Measurements from ENCODE around the gene SMAD3. TPM values are rescaled to one million over a fixed set of nuclear protein-coding genes. Genes with fewer than 3 reads are reported as not detected.

SMAD3 gene
- total RNA-seq, 1 experiment from 2014 or later = 89.2 TPM

DNA sequence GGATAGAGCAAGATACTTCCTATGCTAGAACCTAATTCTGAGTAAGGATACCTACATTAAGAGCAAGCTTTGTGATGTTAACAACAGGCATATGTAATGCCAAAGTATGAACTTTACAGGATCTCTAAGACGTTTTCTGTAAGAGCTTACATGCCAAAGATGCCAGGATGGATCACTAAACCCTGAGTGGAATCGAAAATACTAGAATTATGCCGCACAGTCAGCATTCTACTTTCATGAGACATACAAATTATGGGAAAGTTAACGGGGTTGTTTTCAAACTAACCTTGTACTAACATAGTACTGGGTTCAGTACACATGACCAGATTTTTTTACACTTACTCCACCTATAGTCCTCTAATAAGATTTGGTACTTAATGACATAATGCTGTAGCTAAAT, 134.0 kb downstream of the SMAD3 start:
- H3K27me3 ChIP-seq (ENCODE audit: insufficient read depth, low read length) = no peaks in the 10 kb centered on the region
- ATAC-seq = no peak
- TF ChIP-seq FOSL1 (IDR thresholded peaks at IDR 0.05; ENCODE audit: low read depth) (no peak), CEBPB (IDR thresholded peaks at IDR 0.05; ENCODE audit: low read depth) (no peak), YY1 (IDR thresholded peaks at IDR 0.05; ENCODE audit: extremely low read depth, insufficient replicate concordance, low read depth, low read length) (no peak), EZH2phosphoT487 (IDR thresholded peaks at IDR 0.05; ENCODE audit: borderline replicate concordance) (no peak), ZNF274 (IDR thresholded peaks at IDR 0.05; ENCODE audit: low read depth, low read length) (no peak), POLR2AphosphoS5 (IDR thresholded peaks at IDR 0.05; ENCODE audit: low read depth, low read length) (no peak)
- TF ChIP-seq, protein P1, sequence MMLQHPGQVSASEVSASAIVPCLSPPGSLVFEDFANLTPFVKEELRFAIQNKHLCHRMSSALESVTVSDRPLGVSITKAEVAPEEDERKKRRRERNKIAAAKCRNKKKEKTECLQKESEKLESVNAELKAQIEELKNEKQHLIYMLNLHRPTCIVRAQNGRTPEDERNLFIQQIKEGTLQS (IDR thresholded peaks at IDR 0.05) = no peak
- TF ChIP-seq, protein P2, sequence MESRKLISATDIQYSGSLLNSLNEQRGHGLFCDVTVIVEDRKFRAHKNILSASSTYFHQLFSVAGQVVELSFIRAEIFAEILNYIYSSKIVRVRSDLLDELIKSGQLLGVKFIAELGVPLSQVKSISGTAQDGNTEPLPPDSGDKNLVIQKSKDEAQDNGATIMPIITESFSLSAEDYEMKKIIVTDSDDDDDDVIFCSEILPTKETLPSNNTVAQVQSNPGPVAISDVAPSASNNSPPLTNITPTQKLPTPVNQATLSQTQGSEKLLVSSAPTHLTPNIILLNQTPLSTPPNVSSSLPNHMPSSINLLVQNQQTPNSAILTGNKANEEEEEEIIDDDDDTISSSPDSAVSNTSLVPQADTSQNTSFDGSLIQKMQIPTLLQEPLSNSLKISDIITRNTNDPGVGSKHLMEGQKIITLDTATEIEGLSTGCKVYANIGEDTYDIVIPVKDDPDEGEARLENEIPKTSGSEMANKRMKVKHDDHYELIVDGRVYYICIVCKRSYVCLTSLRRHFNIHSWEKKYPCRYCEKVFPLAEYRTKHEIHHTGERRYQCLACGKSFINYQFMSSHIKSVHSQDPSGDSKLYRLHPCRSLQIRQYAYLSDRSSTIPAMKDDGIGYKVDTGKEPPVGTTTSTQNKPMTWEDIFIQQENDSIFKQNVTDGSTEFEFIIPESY (IDR thresholded peaks at IDR 0.05; ENCODE audit: extremely low read depth, insufficient replicate concordance, low read length) = no peak
- H3K79me2 ChIP-seq (ENCODE audit: insufficient read depth, low read length) = no peaks in the 10 kb centered on the region
- intact Hi-C loops (cut with micrococcal nuclease) = no loop called here
- no peaks in the 10 kb centered on the region for H4K20me1 ChIP-seq (ENCODE audit: insufficient read depth)
- H3K4me1 ChIP-seq (ENCODE audit: control insufficient read depth in 1 of 2, insufficient read depth in 2 of 2, low read length in 2 of 2) = no peaks in the 10 kb centered on the region
- no peak overlapping the region for H3K27ac ChIP-seq (ENCODE audit: low read depth, low read length)
- no peak overlapping the region for H3K4me2 ChIP-seq (ENCODE audit: low read length)
- RAD21 ChIA-PET (ENCODE audit: low non-redundant PET in 1 of 2, low total read pairs in 2 of 2, uncharacterized antibody in 2 of 2, unreplicated experiment in 2 of 2) = no interaction called here
- no peak overlapping the region for H3K4me3 ChIP-seq (replicated peaks in 1 of 2; ENCODE audit: low read depth in 1 of 2, low read length in 2 of 2)
- CTCF ChIA-PET = no interaction called here
- no peaks in the 10 kb centered on the region for H3K9me2 ChIP-seq (ENCODE audit: insufficient read depth)
- no TSS peak for BruUV-seq (replicated peaks)
- H3K36me3 ChIP-seq (ENCODE audit: control insufficient read depth in 1 of 2, insufficient read depth in 2 of 2, low read length in 2 of 2) = peaks cover 11 to 17% of the 10 kb centered on the region in 2 experiments; a peak in 3 of 4 replicates
- H3K9me3 ChIP-seq (ENCODE audit: control insufficient read depth in 1 of 2, insufficient read depth in 1 of 2, low read depth in 1 of 2, low read length in 2 of 2) = no peaks in the 10 kb centered on the region
- H2AFZ ChIP-seq (ENCODE audit: low read depth, low read length, poor library complexity, severe bottlenecking) = no peak overlapping the region
- no peak overlapping the region for H3K9ac ChIP-seq (ENCODE audit: low read length)
- DNase-seq (ENCODE audit: low read depth, low spot score) = no peak
- POLR2A ChIA-PET = no interaction called here
